ENCODE measurements around the gene FBXW11. TPM values are rescaled to one million over a fixed set of nuclear protein-coding genes. Genes with fewer than 3 reads are reported as not detected.

FBXW11 gene
- total and polyA plus RNA-seq, 2 donors from 2014 or later = 16.0 to 44.4 TPM

DNA sequence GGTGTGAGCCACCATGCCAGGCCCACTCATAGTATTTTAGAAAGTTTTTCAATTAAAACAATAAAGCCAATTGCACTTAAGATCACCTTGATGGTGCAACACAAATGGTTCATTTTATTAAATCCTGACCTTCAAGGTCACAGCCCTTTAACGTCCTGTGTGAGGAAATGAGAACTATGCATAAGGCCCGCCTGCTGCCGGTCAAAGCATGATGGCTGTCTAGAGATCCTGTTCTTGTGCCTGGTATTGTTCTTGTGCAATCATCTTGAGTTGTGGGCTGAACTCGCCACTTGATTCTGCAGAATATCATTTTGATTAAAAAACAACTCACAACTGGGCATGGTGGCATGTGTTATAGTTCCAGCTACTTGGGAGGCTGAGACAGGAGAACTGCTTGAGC lies 43.6 kb upstream of the FBXW11 start:
- Histone ChIP-seq H3K27ac (ENCODE audit: low read depth in 2 of 2, low read length in 2 of 2) (no peak overlapping the region), H3K4me3 (ENCODE audit: low read length in 3 of 3) (no peak overlapping the region), H3K27me3 (ENCODE audit: control insufficient read depth, insufficient read depth, low read length) (no peaks in the 10 kb centered on the region), H3K36me3 (ENCODE audit: control insufficient read depth in 2 of 3, insufficient read depth in 3 of 3, low read length in 3 of 3) (no peaks in the 10 kb centered on the region), H3K4me1 (ENCODE audit: control insufficient read depth in 2 of 3, insufficient read depth in 2 of 3, low read depth in 1 of 3, low read length in 3 of 3) (peaks cover 0 to 4% (median 0%) of the 10 kb centered on the region in 3 donors), H3K9ac (ENCODE audit: low read length in 3 of 3) (no peak overlapping the region), H3K9me3 (ENCODE audit: control insufficient read depth in 2 of 3, insufficient read depth in 1 of 3, low read length in 3 of 3) (no peaks in the 10 kb centered on the region)
- no peak for DNase-seq
- TF ChIP-seq, protein P1, sequence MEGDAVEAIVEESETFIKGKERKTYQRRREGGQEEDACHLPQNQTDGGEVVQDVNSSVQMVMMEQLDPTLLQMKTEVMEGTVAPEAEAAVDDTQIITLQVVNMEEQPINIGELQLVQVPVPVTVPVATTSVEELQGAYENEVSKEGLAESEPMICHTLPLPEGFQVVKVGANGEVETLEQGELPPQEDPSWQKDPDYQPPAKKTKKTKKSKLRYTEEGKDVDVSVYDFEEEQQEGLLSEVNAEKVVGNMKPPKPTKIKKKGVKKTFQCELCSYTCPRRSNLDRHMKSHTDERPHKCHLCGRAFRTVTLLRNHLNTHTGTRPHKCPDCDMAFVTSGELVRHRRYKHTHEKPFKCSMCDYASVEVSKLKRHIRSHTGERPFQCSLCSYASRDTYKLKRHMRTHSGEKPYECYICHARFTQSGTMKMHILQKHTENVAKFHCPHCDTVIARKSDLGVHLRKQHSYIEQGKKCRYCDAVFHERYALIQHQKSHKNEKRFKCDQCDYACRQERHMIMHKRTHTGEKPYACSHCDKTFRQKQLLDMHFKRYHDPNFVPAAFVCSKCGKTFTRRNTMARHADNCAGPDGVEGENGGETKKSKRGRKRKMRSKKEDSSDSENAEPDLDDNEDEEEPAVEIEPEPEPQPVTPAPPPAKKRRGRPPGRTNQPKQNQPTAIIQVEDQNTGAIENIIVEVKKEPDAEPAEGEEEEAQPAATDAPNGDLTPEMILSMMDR (IDR thresholded peaks at IDR 0.05; ENCODE audit: borderline replicate concordance, extremely low read depth, insufficient read depth) = no peak
- intact Hi-C loops (cut with DNase I) = no loop called here
- FAIRE-seq = no peak

DNA sequence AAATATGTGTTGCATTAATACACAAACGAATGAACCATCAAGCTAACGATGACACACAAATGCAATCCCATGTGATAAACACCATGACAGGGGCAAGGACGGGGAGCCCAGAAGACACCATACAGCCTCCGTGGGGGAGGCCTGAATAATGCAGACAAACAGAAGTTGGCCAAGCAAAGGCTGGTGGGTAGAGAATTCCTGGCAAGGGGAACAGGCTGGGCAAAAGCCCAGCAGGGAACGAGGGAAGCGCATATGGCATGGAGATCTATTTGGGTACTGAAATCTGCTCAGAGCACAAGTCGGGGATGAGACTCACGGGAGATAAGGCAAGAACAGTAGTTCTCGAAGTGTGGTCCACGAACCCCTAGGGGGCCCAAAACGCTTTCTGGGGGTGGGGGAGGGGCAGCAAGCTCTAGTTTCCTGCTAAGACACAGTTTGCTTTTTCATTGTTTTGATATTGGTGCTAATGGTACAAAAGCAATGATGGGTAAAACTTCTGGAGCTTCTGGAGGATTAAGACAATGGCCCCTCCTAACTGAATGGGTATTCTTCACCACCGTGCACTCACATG lies 42.9 kb upstream of the FBXW11 start:
- FAIRE-seq = no peak
- intact Hi-C loops (cut with DNase I) = no loop called here
- H3K9ac ChIP-seq (ENCODE audit: low read length in 3 of 3) = no peak overlapping the region
- H3K4me3 ChIP-seq (ENCODE audit: low read length in 3 of 3) = no peak overlapping the region
- peaks cover 0 to 4% (median 0%) of the 10 kb centered on the region in 3 donors for H3K4me1 ChIP-seq (ENCODE audit: control insufficient read depth in 2 of 3, insufficient read depth in 2 of 3, low read depth in 1 of 3, low read length in 3 of 3)
- no peak overlapping the region for H3K27ac ChIP-seq (ENCODE audit: low read depth in 2 of 2, low read length in 2 of 2)
- no peaks in the 10 kb centered on the region for H3K9me3 ChIP-seq (ENCODE audit: control insufficient read depth in 2 of 3, insufficient read depth in 1 of 3, low read length in 3 of 3)
- no peaks in the 10 kb centered on the region for H3K36me3 ChIP-seq (ENCODE audit: control insufficient read depth in 2 of 3, insufficient read depth in 3 of 3, low read length in 3 of 3)
- no peak for DNase-seq
- no peaks in the 10 kb centered on the region for H3K27me3 ChIP-seq (ENCODE audit: control insufficient read depth, insufficient read depth, low read length)
- TF ChIP-seq, protein P1 (IDR thresholded peaks at IDR 0.05; ENCODE audit: borderline replicate concordance, extremely low read depth, insufficient read depth) = no peak

DNA sequence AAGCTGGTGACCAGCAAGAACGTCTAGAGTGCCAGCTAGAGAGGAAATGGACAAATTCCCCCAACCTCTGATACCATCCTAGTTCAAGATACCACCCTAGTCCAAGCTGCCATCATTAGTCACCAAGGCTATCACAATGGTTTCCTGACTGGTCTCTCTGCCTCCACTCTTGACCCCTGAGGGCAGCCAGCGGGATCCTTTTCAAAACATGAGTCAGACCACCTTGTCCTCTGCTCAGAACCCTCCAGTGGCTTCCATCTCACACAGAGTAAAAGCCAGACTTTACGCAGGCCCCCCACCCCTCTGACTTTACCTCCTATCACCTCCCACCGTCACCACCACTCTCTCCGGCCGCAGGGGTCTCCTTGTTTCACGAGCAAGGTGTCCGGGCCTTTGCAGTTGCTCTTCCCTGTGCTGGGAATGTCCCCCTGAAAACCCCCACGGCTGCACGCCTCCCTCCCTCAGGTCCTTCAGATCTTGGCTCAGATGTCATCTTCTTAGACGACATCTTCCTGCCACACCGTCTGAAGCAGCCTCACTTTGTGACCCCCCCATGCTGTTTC lies 42.2 kb upstream of the FBXW11 start:
- Histone ChIP-seq H3K4me3 (ENCODE audit: low read length in 3 of 3) (no peak overlapping the region), H3K9me3 (ENCODE audit: control insufficient read depth in 2 of 3, insufficient read depth in 1 of 3, low read length in 3 of 3) (no peaks in the 10 kb centered on the region), H3K4me1 (ENCODE audit: control insufficient read depth in 2 of 3, insufficient read depth in 2 of 3, low read depth in 1 of 3, low read length in 3 of 3) (peaks cover 0 to 4% (median 0%) of the 10 kb centered on the region in 3 donors), H3K9ac (ENCODE audit: low read length in 3 of 3) (no peak overlapping the region), H3K27ac (ENCODE audit: low read depth in 2 of 2, low read length in 2 of 2) (no peak overlapping the region), H3K36me3 (ENCODE audit: control insufficient read depth in 2 of 3, insufficient read depth in 3 of 3, low read length in 3 of 3) (no peaks in the 10 kb centered on the region), H3K27me3 (ENCODE audit: control insufficient read depth, insufficient read depth, low read length) (no peaks in the 10 kb centered on the region)
- TF ChIP-seq, protein P1 (IDR thresholded peaks at IDR 0.05; ENCODE audit: borderline replicate concordance, extremely low read depth, insufficient read depth) = no peak
- intact Hi-C loops (cut with DNase I) = no loop called here
- DNase-seq (no peak), FAIRE-seq (no peak)

DNA sequence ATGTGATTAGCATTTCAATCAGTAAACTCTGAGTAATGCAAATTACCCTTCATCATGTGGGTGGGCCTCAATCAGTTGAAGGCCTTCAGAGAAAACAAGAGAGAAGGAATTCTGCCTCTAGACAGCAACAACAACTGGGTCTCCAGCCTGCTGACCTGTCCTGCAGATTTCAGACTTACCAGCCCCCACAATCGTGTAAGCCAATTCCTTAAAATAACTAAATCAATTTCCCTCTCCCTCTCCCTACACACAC lies 41.7 kb upstream of the FBXW11 start:
- Histone ChIP-seq H3K36me3 (ENCODE audit: control insufficient read depth in 2 of 3, insufficient read depth in 3 of 3, low read length in 3 of 3) (no peaks in the 10 kb centered on the region), H3K4me3 (ENCODE audit: low read length in 3 of 3) (no peak overlapping the region), H3K27me3 (ENCODE audit: control insufficient read depth, insufficient read depth, low read length) (no peaks in the 10 kb centered on the region), H3K9ac (ENCODE audit: low read length in 3 of 3) (no peak overlapping the region), H3K27ac (ENCODE audit: low read depth in 2 of 2, low read length in 2 of 2) (no peak overlapping the region), H3K9me3 (ENCODE audit: control insufficient read depth in 2 of 3, insufficient read depth in 1 of 3, low read length in 3 of 3) (no peaks in the 10 kb centered on the region), H3K4me1 (ENCODE audit: control insufficient read depth in 2 of 3, insufficient read depth in 2 of 3, low read depth in 1 of 3, low read length in 3 of 3) (peaks cover 0 to 4% (median 0%) of the 10 kb centered on the region in 3 donors)
- TF ChIP-seq, protein P1 (IDR thresholded peaks at IDR 0.05; ENCODE audit: borderline replicate concordance, extremely low read depth, insufficient read depth) = no peak
- intact Hi-C loops (cut with DNase I) = no loop called here
- FAIRE-seq (no peak), DNase-seq (no peak)
